Measurements from ENCODE around the gene PCDHB15.
"Not testable (repeated sequence)": the region's sequence is repeated elsewhere in the genome, so short reads cannot be mapped to it uniquely, and the experiment has no call there.

- not testable (repeated sequence) for TF ChIP-seq POLR2A, POLR2AphosphoS5, TAF1 (IDR thresholded peaks at IDR 0.05; ENCODE audit: low read depth, low read length)
Measured at GRCh38 chr5:141213656-141214339, 31.4 kb upstream of the PCDHB15 start, which contains the start of gene PCDHB13.
